ENCODE data around the gene ACTL6B.
"Not testable (repeated sequence)": the region's sequence is repeated elsewhere in the genome, so short reads cannot be mapped to it uniquely, and the experiment has no call there.

Gene ACTL6B

GRCh38 chr7:100673302-100673941 is 17.2 kb upstream of the ACTL6B start, which contains the start of gene GNB2:
TSS of gene GNB2 (plus strand) at chr7:100673740. CDS start at chr7:100676266, 2,526 bp downstream.
- FAIRE-seq, result peak; percentile 98
- DNase-seq (ENCODE audit: extremely low spot score, insufficient read length, low read depth), result peak; percentile 93

- FAIRE-seq, result no peak
- no peak for DNase-seq (ENCODE audit: extremely low spot score, insufficient read length, low read depth)
Observed at GRCh38 chr7:100671353-100672327, 15.4 kb upstream of the ACTL6B start.

- FAIRE-seq (no peak), DNase-seq (ENCODE audit: extremely low spot score, insufficient read length, low read depth) (no peak)
Observed at GRCh38 chr7:100670074-100670473, 13.8 kb upstream of the ACTL6B start.

- not testable (repeated sequence) for FAIRE-seq; DNase-seq (ENCODE audit: extremely low spot score, insufficient read length, low read depth)
Observed at GRCh38 chr7:100669106-100669505, 12.9 kb upstream of the ACTL6B start.

GRCh38 chr7:100668069-100668449 is 11.8 kb upstream of the ACTL6B start:
- FAIRE-seq (no peak), DNase-seq (ENCODE audit: extremely low spot score, insufficient read length, low read depth) (no peak)

- FAIRE-seq (no peak), DNase-seq (ENCODE audit: extremely low spot score, insufficient read length, low read depth) (no peak)
Observed at GRCh38 chr7:100667331-100668068, 11.3 kb upstream of the ACTL6B start.

- no peak for DNase-seq (ENCODE audit: extremely low spot score, insufficient read length, low read depth)
- FAIRE-seq, result no peak
Observed at GRCh38 chr7:100665168-100665726, 9.0 kb upstream of the ACTL6B start.

GRCh38 chr7:100662194-100662776 is 6.0 kb upstream of the ACTL6B start:
- FAIRE-seq; DNase-seq (ENCODE audit: extremely low spot score, insufficient read length, low read depth): not testable (repeated sequence)

- DNase-seq (ENCODE audit: extremely low spot score, insufficient read length, low read depth) (no peak), FAIRE-seq (no peak)
Observed at GRCh38 chr7:100654908-100655831, 1.1 kb downstream of the ACTL6B start.

- DNase-seq (ENCODE audit: extremely low spot score, insufficient read length, low read depth) (no peak), FAIRE-seq (no peak)
Observed at GRCh38 chr7:100649826-100650565, 6.3 kb downstream of the ACTL6B start.

GRCh38 chr7:100642534-100642907 is 13.7 kb downstream of the ACTL6B start:
- DNase-seq (ENCODE audit: extremely low spot score, insufficient read length, low read depth) (peak; percentile 71), FAIRE-seq (peak; percentile 42)

GRCh38 chr7:100641860-100642533 is 14.3 kb downstream of the ACTL6B start:
- no peak for DNase-seq (ENCODE audit: extremely low spot score, insufficient read length, low read depth)
- FAIRE-seq, result no peak

GRCh38 chr7:100641463-100641859 is 14.8 kb downstream of the ACTL6B start, which contains the start of gene TFR2:
TSS of gene TFR2 (minus strand) at chr7:100641552. CDS start at chr7:100641509, 43 bp downstream.
- FAIRE-seq (no peak), DNase-seq (ENCODE audit: extremely low spot score, insufficient read length, low read depth) (no peak)

GRCh38 chr7:100640517-100641440 is 15.5 kb downstream of the ACTL6B start:
- FAIRE-seq (no peak), DNase-seq (ENCODE audit: extremely low spot score, insufficient read length, low read depth) (no peak)

GRCh38 chr7:100639995-100640516 is 16.2 kb downstream of the ACTL6B start:
- DNase-seq (ENCODE audit: extremely low spot score, insufficient read length, low read depth), result no peak
- FAIRE-seq, result no peak
